GM23338 (cell line): ENCODE results near the gene NEO1.

ENCODE experiments used
- CREB1 ChIP-seq: fragments of 250-450 bp; sonication (Bioruptor Pico); IDR thresholded peaks from 2 replicates; pipeline ENCODE4 v1.5.0; 2020; ENCODE audit warnings: low read depth, mild to moderate bottlenecking, moderate library complexity
- EZH2 ChIP-seq: fragments of 200-600 bp; sonication (generic); IDR thresholded peaks from one replicate; pipeline ENCODE4 v1.8.0; 2017; ENCODE audit warnings: antibody characterized with exemption, mild to moderate bottlenecking, low read depth; ENCODE audit not compliant: unreplicated experiment
- EZH2phosphoT487 ChIP-seq: fragments of 200-600 bp; sonication (generic); IDR thresholded peaks from one replicate; pipeline ENCODE4 v1.8.1; 2018; ENCODE audit warnings: antibody characterized with exemption; ENCODE audit not compliant: unreplicated experiment
- JUNB ChIP-seq: IDR thresholded peaks from one replicate; pipeline ENCODE4 v1.6.1; 2016; ENCODE audit warnings: antibody characterized with exemption; ENCODE audit not compliant: unreplicated experiment
- POLR2AphosphoS5 ChIP-seq: IDR thresholded peaks from 2 replicates; pipeline ENCODE4 v1.6.1; 2016; ENCODE audit warnings: antibody characterized with exemption, low read depth
- REST ChIP-seq: IDR thresholded peaks from one replicate; pipeline ENCODE4 v1.6.1; 2018; ENCODE audit warnings: antibody characterized with exemption; ENCODE audit not compliant: unreplicated experiment
- ZNF331 ChIP-seq: fragments of 250-450 bp; sonication (Bioruptor Pico); IDR thresholded peaks from 2 replicates; pipeline ENCODE4 v1.5.0; 2020; ENCODE audit warnings: low read depth, mild to moderate bottlenecking, moderate library complexity
- TF ChIP-seq, protein P1 (sequence below), 2 experiments: fragments of 200-600 bp in 1 of 2; sonication (generic) in 1 of 2; conservative IDR thresholded peaks; 2 replicates each; pipeline versions ENCODE4 v1.5.1 to v1.6.1; 2016 to 2017; ENCODE audit warnings: antibody characterized with exemption in 2 of 2, low read depth in 2 of 2, mild to moderate bottlenecking in 2 of 2, moderate library complexity in 1 of 2
- TF ChIP-seq, protein P2 (sequence below): IDR thresholded peaks from 2 replicates; pipeline ENCODE4 v1.6.1; 2016; ENCODE audit warnings: antibody characterized with exemption

- TF ChIP-seq, protein P1, sequence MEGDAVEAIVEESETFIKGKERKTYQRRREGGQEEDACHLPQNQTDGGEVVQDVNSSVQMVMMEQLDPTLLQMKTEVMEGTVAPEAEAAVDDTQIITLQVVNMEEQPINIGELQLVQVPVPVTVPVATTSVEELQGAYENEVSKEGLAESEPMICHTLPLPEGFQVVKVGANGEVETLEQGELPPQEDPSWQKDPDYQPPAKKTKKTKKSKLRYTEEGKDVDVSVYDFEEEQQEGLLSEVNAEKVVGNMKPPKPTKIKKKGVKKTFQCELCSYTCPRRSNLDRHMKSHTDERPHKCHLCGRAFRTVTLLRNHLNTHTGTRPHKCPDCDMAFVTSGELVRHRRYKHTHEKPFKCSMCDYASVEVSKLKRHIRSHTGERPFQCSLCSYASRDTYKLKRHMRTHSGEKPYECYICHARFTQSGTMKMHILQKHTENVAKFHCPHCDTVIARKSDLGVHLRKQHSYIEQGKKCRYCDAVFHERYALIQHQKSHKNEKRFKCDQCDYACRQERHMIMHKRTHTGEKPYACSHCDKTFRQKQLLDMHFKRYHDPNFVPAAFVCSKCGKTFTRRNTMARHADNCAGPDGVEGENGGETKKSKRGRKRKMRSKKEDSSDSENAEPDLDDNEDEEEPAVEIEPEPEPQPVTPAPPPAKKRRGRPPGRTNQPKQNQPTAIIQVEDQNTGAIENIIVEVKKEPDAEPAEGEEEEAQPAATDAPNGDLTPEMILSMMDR (conservative IDR thresholded peaks at IDR 0.05; ENCODE audit: low read depth in 2 of 2) = no peak
- TF ChIP-seq ZNF331 (CRISPR knock-in tag) (no peak), EZH2 (no peak), CREB1 (no peak), EZH2phosphoT487 (no peak), POLR2AphosphoS5 (no peak), REST (no peak), JUNB (no peak)
- TF ChIP-seq, protein P2, sequence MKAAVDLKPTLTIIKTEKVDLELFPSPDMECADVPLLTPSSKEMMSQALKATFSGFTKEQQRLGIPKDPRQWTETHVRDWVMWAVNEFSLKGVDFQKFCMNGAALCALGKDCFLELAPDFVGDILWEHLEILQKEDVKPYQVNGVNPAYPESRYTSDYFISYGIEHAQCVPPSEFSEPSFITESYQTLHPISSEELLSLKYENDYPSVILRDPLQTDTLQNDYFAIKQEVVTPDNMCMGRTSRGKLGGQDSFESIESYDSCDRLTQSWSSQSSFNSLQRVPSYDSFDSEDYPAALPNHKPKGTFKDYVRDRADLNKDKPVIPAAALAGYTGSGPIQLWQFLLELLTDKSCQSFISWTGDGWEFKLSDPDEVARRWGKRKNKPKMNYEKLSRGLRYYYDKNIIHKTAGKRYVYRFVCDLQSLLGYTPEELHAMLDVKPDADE = no peak
These were observed 223.6 kb downstream of the NEO1 start for GRCh38 chr15:73275862-73276261.
